ENCODE results near the gene XXYLT1. TPM values are rescaled to one million over a fixed set of nuclear protein-coding genes. Genes with fewer than 3 reads are reported as not detected.
"Not testable (repeated sequence)": the region's sequence is repeated elsewhere in the genome, so short reads cannot be mapped to it uniquely, and the experiment has no call there.

Gene XXYLT1
- total RNA-seq, 1 donor from 2014 or later: 14.9 TPM

GRCh38 chr3:195097331-195098255 lies 173.4 kb downstream of the XXYLT1 start:
- H3K4me3 Mint-ChIP-seq: no peak overlapping the region
- H3K36me3 Mint-ChIP-seq (ENCODE audit: low read depth): no peaks in the 10 kb centered on the region
- H3K27me3 Mint-ChIP-seq (ENCODE audit: insufficient read depth): no peaks in the 10 kb centered on the region
- H3K27ac Mint-ChIP-seq: no peak overlapping the region
- intact Hi-C loops (cut with micrococcal nuclease): no loop called here
- no peak for DNase-seq (ENCODE audit: low spot score)
- H3K4me1 Mint-ChIP-seq (ENCODE audit: low read depth): peaks cover 13% of the 10 kb centered on the region
- no peaks in the 10 kb centered on the region for H3K9me3 Mint-ChIP-seq

- H3K4me1 Mint-ChIP-seq (ENCODE audit: low read depth): peaks cover 7% of the 10 kb centered on the region
- intact Hi-C loops (cut with micrococcal nuclease): no loop called here
- no peaks in the 10 kb centered on the region for H3K27me3 Mint-ChIP-seq (ENCODE audit: insufficient read depth)
Measured at GRCh38 chr3:195096484-195097330, 174.3 kb downstream of the XXYLT1 start.

DNA sequence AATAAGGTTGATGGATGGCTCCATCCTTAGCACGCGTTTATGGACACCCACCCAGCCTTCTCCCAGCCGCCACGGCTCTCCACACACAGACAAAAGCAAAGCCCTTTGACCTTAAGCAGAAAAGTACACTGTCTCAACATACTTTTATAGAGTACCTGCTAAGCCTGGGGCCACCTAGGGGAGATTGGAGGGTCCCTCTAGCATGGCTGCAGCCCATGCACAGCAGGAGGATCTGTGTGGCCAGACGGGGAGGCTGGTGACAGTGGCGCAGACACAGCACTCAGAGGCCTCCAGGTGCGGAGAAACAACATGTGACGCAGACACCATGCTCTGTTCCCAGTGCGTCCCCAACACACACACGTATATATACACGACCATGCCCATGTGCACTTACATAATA lies 174.9 kb downstream of the XXYLT1 start:
- Mint-ChIP-seq H3K4me3 (no peak overlapping the region), H3K4me1 (ENCODE audit: low read depth) (peaks cover 2% of the 10 kb centered on the region), H3K36me3 (ENCODE audit: low read depth) (no peaks in the 10 kb centered on the region), H3K27me3 (ENCODE audit: insufficient read depth) (no peaks in the 10 kb centered on the region), H3K9me3 (no peaks in the 10 kb centered on the region), H3K27ac (no peak overlapping the region)
- intact Hi-C loops (cut with micrococcal nuclease): no loop called here
- no peak for DNase-seq (ENCODE audit: low spot score)

More at GRCh38 chr3:195096484-195097330, 174.3 kb downstream of the XXYLT1 start:
- H3K36me3 Mint-ChIP-seq (ENCODE audit: low read depth): no peaks in the 10 kb centered on the region
- no peak for DNase-seq (ENCODE audit: low spot score)
- H3K4me3 Mint-ChIP-seq: no peak overlapping the region
- no peak overlapping the region for H3K27ac Mint-ChIP-seq
- no peaks in the 10 kb centered on the region for H3K9me3 Mint-ChIP-seq

- Mint-ChIP-seq H3K4me1 (ENCODE audit: low read depth) (no peaks in the 10 kb centered on the region), H3K9me3 (no peaks in the 10 kb centered on the region), H3K27me3 (ENCODE audit: insufficient read depth) (peaks cover 2% of the 10 kb centered on the region), H3K4me3 (no peak overlapping the region), H3K36me3 (ENCODE audit: low read depth) (no peaks in the 10 kb centered on the region), H3K27ac (no peak overlapping the region)
- DNase-seq (ENCODE audit: low spot score): no peak
- intact Hi-C loops (cut with micrococcal nuclease): no loop called here
Measured at GRCh38 chr3:195095704-195096036, 175.3 kb downstream of the XXYLT1 start.

GRCh38 chr3:195095035-195095703 lies 175.8 kb downstream of the XXYLT1 start:
- Mint-ChIP-seq H3K27me3 (ENCODE audit: insufficient read depth) (peaks cover 2% of the 10 kb centered on the region), H3K36me3 (ENCODE audit: low read depth) (no peaks in the 10 kb centered on the region), H3K9me3 (no peaks in the 10 kb centered on the region), H3K4me1 (ENCODE audit: low read depth) (no peaks in the 10 kb centered on the region), H3K4me3 (no peak overlapping the region), H3K27ac (no peak overlapping the region)
- DNase-seq (ENCODE audit: low spot score): no peak
- intact Hi-C loops (cut with micrococcal nuclease): no loop called here

DNA sequence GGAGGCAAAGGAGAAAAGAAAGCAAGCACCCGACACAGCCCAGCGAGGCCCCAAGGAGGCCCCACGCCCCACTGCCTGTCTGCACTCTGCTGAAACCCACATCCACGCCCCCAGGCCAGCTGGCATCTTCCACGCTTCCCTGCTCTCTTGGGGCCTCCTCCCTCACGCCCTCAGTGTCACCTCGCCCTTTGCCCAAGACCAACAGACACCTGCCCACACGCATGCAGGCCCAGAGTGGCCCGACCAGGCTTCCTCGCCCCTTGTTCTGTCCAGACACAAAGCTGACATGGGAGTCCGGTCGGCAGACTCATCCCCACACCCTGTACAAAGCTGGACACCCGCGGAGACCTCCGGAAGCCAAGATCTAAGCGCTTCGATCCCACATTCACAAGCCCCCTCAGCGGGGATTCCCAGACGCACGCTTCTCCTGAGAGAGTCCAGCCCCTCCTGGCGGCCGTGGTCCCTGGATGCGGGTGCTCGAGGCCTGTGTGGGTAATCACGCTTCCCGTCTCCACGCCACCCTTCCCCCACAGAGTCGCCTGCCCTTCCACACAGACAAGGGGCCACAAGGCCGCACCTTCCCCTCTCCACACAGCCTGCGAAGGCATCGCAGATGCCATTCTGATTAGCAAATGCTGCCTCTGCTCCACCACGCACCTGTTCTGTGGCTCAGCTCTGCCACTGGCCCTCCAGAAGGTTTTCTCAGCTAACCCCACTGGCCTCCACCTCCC lies 176.6 kb downstream of the XXYLT1 start:
- no peak overlapping the region for H3K27ac Mint-ChIP-seq
- no peaks in the 10 kb centered on the region for H3K36me3 Mint-ChIP-seq (ENCODE audit: low read depth)
- DNase-seq (ENCODE audit: low spot score): no peak
- no peak overlapping the region for H3K4me3 Mint-ChIP-seq
- no peaks in the 10 kb centered on the region for H3K9me3 Mint-ChIP-seq
- intact Hi-C loops (cut with micrococcal nuclease): no loop called here
- H3K4me1 Mint-ChIP-seq (ENCODE audit: low read depth): no peaks in the 10 kb centered on the region
- peaks cover 2% of the 10 kb centered on the region for H3K27me3 Mint-ChIP-seq (ENCODE audit: insufficient read depth)

DNA sequence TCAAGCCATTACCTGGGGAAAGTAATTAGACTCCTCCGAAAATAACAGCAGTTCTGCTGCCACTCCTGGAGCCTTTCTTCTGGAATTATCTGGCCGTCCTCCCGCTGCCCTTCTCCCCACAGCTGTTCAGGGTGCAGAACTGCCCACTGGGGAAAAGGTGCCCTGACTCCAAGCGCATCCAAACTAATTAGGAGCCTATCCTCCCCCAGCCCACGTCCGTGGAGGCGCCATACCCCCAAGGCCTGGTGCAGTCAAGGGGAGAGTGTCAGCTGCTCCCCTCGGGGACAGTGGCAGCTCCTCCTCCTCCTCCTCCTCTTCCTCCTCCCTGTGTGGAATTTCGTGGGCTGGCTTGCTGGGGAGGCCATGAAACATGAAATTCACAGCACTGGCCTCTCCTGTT lies 177.2 kb downstream of the XXYLT1 start:
- intact Hi-C loops (cut with micrococcal nuclease): no loop called here
- no peak overlapping the region for H3K4me3 Mint-ChIP-seq
- no peaks in the 10 kb centered on the region for H3K4me1 Mint-ChIP-seq (ENCODE audit: low read depth)
- DNase-seq (ENCODE audit: low spot score): no peak
- H3K9me3 Mint-ChIP-seq: no peaks in the 10 kb centered on the region
- no peak overlapping the region for H3K27ac Mint-ChIP-seq
- H3K36me3 Mint-ChIP-seq (ENCODE audit: low read depth): no peaks in the 10 kb centered on the region
- peaks cover 2% of the 10 kb centered on the region for H3K27me3 Mint-ChIP-seq (ENCODE audit: insufficient read depth)

DNA sequence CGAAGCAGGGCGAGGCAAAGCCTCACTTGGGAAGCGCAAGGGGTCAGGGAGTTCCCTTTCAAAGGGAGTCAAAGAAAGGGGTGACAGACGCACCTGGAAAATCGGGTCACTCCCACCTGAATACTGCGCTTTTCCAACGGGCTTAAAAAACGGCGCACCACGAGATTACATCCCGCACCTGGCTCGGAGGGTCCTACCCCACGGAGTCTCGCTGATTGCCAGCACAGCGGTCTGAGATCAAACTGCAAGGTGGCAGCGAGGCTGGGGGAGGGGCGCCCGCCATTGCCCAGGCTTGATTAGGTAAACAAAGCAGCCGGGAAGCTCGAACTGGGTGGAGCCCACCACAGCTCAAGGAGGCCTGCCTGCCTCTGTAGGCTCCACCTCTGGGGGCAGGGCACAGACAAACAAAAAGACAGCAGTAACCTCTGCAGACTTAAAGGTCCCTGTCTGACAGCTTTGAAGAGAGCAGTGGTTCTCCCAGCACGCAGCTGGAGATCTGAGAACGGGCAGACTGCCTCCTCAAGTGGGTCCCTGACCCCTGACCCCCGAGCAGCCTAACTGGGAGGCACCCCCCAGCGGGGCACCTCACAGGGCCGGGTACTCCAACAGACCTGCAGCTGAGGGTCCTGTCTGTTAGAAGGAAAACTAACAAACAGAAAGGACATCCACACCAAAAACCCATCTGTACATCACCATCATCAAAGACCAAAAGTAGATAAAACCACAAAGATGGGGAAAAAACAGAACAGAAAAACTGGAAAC lies 182.9 kb downstream of the XXYLT1 start:
- H3K27ac Mint-ChIP-seq; H3K9me3 Mint-ChIP-seq; H3K27me3 Mint-ChIP-seq (ENCODE audit: insufficient read depth); H3K4me1 Mint-ChIP-seq (ENCODE audit: low read depth); intact Hi-C loops (cut with micrococcal nuclease); DNase-seq (ENCODE audit: low spot score); H3K36me3 Mint-ChIP-seq (ENCODE audit: low read depth): not testable (repeated sequence)
- peak overlapping the region; percentile 26 for H3K4me3 Mint-ChIP-seq

- Mint-ChIP-seq H3K4me3 (peak overlapping the region; percentile 26), H3K27ac (no peak overlapping the region), H3K27me3 (ENCODE audit: insufficient read depth) (peaks cover 2% of the 10 kb centered on the region)
Measured at GRCh38 chr3:195087328-195087727, 183.6 kb downstream of the XXYLT1 start.

GRCh38 chr3:195086885-195087284 lies 184.1 kb downstream of the XXYLT1 start:
- Mint-ChIP-seq H3K36me3 (ENCODE audit: low read depth) (no peaks in the 10 kb centered on the region), H3K27me3 (ENCODE audit: insufficient read depth) (peaks cover 2% of the 10 kb centered on the region), H3K27ac (no peak overlapping the region), H3K9me3 (no peaks in the 10 kb centered on the region), H3K4me3 (no peak overlapping the region), H3K4me1 (ENCODE audit: low read depth) (no peaks in the 10 kb centered on the region)
- intact Hi-C loops (cut with micrococcal nuclease): no loop called here
- DNase-seq (ENCODE audit: low spot score): no peak

More at GRCh38 chr3:195087328-195087727, 183.6 kb downstream of the XXYLT1 start:
- H3K4me1 Mint-ChIP-seq (ENCODE audit: low read depth): no peaks in the 10 kb centered on the region
- intact Hi-C loops (cut with micrococcal nuclease): no loop called here
- H3K36me3 Mint-ChIP-seq (ENCODE audit: low read depth): no peaks in the 10 kb centered on the region
- no peaks in the 10 kb centered on the region for H3K9me3 Mint-ChIP-seq
- no peak for DNase-seq (ENCODE audit: low spot score)

DNA sequence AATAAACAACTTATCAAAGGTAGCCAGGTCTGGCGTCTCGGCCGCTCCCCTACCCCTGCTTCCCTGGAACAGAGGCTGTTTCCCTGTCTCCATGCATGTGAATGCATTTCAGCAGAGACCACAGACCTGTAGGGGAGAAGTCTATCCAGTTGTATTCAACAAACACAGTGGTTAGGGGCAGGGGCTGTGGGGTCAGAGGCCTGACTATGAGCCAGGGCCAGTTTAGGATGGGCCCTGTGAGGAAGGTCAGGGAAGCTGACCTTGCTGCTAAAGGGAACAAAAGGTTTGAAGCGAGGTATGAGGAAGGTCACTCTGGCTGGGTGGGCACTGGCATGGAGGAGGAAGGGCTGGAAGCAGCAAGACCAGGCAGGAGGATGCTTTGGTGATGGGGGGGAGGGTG lies 184.6 kb downstream of the XXYLT1 start:
- intact Hi-C loops (cut with micrococcal nuclease): no loop called here

More for the DNA sequence above, 184.6 kb downstream of the XXYLT1 start:
- H3K9me3 Mint-ChIP-seq: no peaks in the 10 kb centered on the region
- H3K27ac Mint-ChIP-seq: no peak overlapping the region
- no peaks in the 10 kb centered on the region for H3K36me3 Mint-ChIP-seq (ENCODE audit: low read depth)
- no peak for DNase-seq (ENCODE audit: low spot score)
- no peaks in the 10 kb centered on the region for H3K4me1 Mint-ChIP-seq (ENCODE audit: low read depth)
- no peak overlapping the region for H3K4me3 Mint-ChIP-seq
- H3K27me3 Mint-ChIP-seq (ENCODE audit: insufficient read depth): peaks cover 2% of the 10 kb centered on the region
